Urinary bladder (tissue), 2 donors: ENCODE results near the gene TTC24. TPM values are rescaled to one million over a fixed set of nuclear protein-coding genes. Genes with fewer than 3 reads are reported as not detected.

Experiments
- polyA plus RNA-seq: library from polyadenylated mRNA; stranded (reverse); fragments of 200-250 nt; gene quantifications from one replicate; pipeline ENCODE4 v1.2.3, GENCODE V29; 2013
- total RNA-seq: library from RNA; depleted of rRNA; stranded (reverse); fragments of >200 nt; gene quantifications from one replicate; pipeline ENCODE4 v1.2.3, GENCODE V29; 2014
- donor health status: healthy.

TTC24 gene
- total and polyA plus RNA-seq, 2 donors, result 0.09 TPM; not detected in 1

Other genes starting within 250 kb of the TTC24 start
- gene CCT3, start 241.4 kb upstream of the TTC24 start, total RNA-seq, result 169 TPM
- 178 TPM for gene CCT3, start 241.4 kb upstream of the TTC24 start, polyA plus RNA-seq
- gene TSACC, start 241.2 kb upstream of the TTC24 start, total RNA-seq, result not detected
- gene TSACC, start 241.2 kb upstream of the TTC24 start, polyA plus RNA-seq, result 0.28 TPM
- gene RHBG, start 210.5 kb upstream of the TTC24 start, total RNA-seq, result not detected
- gene RHBG, start 210.5 kb upstream of the TTC24 start, polyA plus RNA-seq, result 0.86 TPM
- gene MEF2D, start 78.9 kb upstream of the TTC24 start, total RNA-seq, result 10.0 TPM
- 55.5 TPM for gene MEF2D, start 78.9 kb upstream of the TTC24 start, polyA plus RNA-seq
- 11.8 TPM for gene IQGAP3, start 7.2 kb upstream of the TTC24 start, total RNA-seq
- gene IQGAP3, start 7.2 kb upstream of the TTC24 start, polyA plus RNA-seq, result 0.32 TPM
- gene NAXE, start 12.1 kb downstream of the TTC24 start, total RNA-seq, result 27.3 TPM
- gene NAXE, start 12.1 kb downstream of the TTC24 start, polyA plus RNA-seq, result 84.1 TPM
- 6.1 TPM for gene GPATCH4, start 21.8 kb downstream of the TTC24 start, total RNA-seq
- gene GPATCH4, start 21.8 kb downstream of the TTC24 start, polyA plus RNA-seq, result 24.5 TPM
- not detected for gene HAPLN2, start 39.7 kb downstream of the TTC24 start, total RNA-seq
- 4.0 TPM for gene HAPLN2, start 39.7 kb downstream of the TTC24 start, polyA plus RNA-seq
- gene BCAN, start 62.4 kb downstream of the TTC24 start, total RNA-seq, result 0.48 TPM
- 0.19 TPM for gene BCAN, start 62.4 kb downstream of the TTC24 start, polyA plus RNA-seq
- 35.7 TPM for gene NES, start 97.7 kb downstream of the TTC24 start, total RNA-seq
- 38.2 TPM for gene NES, start 97.7 kb downstream of the TTC24 start, polyA plus RNA-seq
- 37.9 TPM for gene CRABP2, start 125.9 kb downstream of the TTC24 start, total RNA-seq
- 25.3 TPM for gene CRABP2, start 125.9 kb downstream of the TTC24 start, polyA plus RNA-seq
- gene METTL25B, start 148.7 kb downstream of the TTC24 start, total RNA-seq, result 11.4 TPM
- 32.6 TPM for gene METTL25B, start 148.7 kb downstream of the TTC24 start, polyA plus RNA-seq
- 12.5 TPM for gene ISG20L2, start 149.0 kb downstream of the TTC24 start, total RNA-seq
- gene ISG20L2, start 149.0 kb downstream of the TTC24 start, polyA plus RNA-seq, result 22.8 TPM
- gene MRPL24, start 161.4 kb downstream of the TTC24 start, total RNA-seq, result 25.8 TPM
- gene MRPL24, start 161.4 kb downstream of the TTC24 start, polyA plus RNA-seq, result 115 TPM
- gene HDGF, start 172.0 kb downstream of the TTC24 start, total RNA-seq, result 74.8 TPM
- 113 TPM for gene HDGF, start 172.0 kb downstream of the TTC24 start, polyA plus RNA-seq
- gene PRCC, start 187.8 kb downstream of the TTC24 start, total RNA-seq, result 17.7 TPM
- gene PRCC, start 187.8 kb downstream of the TTC24 start, polyA plus RNA-seq, result 49.5 TPM
- not detected for gene SH2D2A, start 237.1 kb downstream of the TTC24 start, total RNA-seq
- 0.70 TPM for gene SH2D2A, start 237.1 kb downstream of the TTC24 start, polyA plus RNA-seq